Activated CD4-positive, alpha-beta T cell treated with anti-CD3 and anti-CD28 coated beads, Interleukin-2, Interleukin-6, amounts not matched to agents 100 ng/mL and 50 ng/mL, durations not matched to agents 16 hours and 8 hours (primary cell): Measurements from ENCODE around the gene THAP9.
"Not testable (repeated sequence)": the region's sequence is repeated elsewhere in the genome, so short reads cannot be mapped to it uniquely, and the experiment has no call there.

Experiments
- DNase-seq: peaks from one replicate; pipeline ENCODE4 v3.0.0-alpha.2; 2020

Gene THAP9

GRCh38 chr4:82898322-82899243 is 2.0 kb upstream of the THAP9 start:
- peak; percentile 10 for DNase-seq

- peak; percentile 8 for DNase-seq
Measured at GRCh38 chr4:82899374-82900065, 1.0 kb upstream of the THAP9 start.

- DNase-seq = no peak
Measured at GRCh38 chr4:82900066-82900410, 497 bp upstream of the THAP9 start.

- DNase-seq = no peak
Measured at GRCh38 chr4:82901183-82901718, 716 bp downstream of the THAP9 start.

- peak; percentile 59 for DNase-seq
Measured at GRCh38 chr4:82903737-82904136, 3.2 kb downstream of the THAP9 start.

- peak; percentile 88 for DNase-seq
Measured at GRCh38 chr4:82905205-82905604, 4.7 kb downstream of the THAP9 start.

- DNase-seq = no peak
Measured at GRCh38 chr4:82906469-82906868, 5.9 kb downstream of the THAP9 start.

- no peak for DNase-seq
Measured at GRCh38 chr4:82909326-82909725, 8.8 kb downstream of the THAP9 start.

- no peak for DNase-seq
Measured at GRCh38 chr4:82913305-82913704, 12.8 kb downstream of the THAP9 start.

GRCh38 chr4:82913968-82914367 is 13.4 kb downstream of the THAP9 start:
- not testable (repeated sequence) for DNase-seq

GRCh38 chr4:82918091-82918490 is 17.6 kb downstream of the THAP9 start:
- DNase-seq = no peak

GRCh38 chr4:82919386-82919785 is 18.9 kb downstream of the THAP9 start:
- no peak for DNase-seq

GRCh38 chr4:82921795-82922194 is 21.3 kb downstream of the THAP9 start:
- DNase-seq = no peak

- no peak for DNase-seq
Measured at GRCh38 chr4:82930848-82931755, 30.6 kb downstream of the THAP9 start.

GRCh38 chr4:82934441-82934840 is 33.9 kb downstream of the THAP9 start:
- no peak for DNase-seq

GRCh38 chr4:82939414-82939813 is 38.9 kb downstream of the THAP9 start:
- DNase-seq = no peak

- no peak for DNase-seq
Measured at GRCh38 chr4:82947498-82947897, 47.0 kb downstream of the THAP9 start.

GRCh38 chr4:82948647-82949204 is 48.2 kb downstream of the THAP9 start:
- no peak for DNase-seq

GRCh38 chr4:82951196-82951595 is 50.7 kb downstream of the THAP9 start:
- no peak for DNase-seq

GRCh38 chr4:82954212-82954611 is 53.7 kb downstream of the THAP9 start:
- DNase-seq = no peak

- DNase-seq = peak; percentile 11
Measured at GRCh38 chr4:82957045-82957444, 56.5 kb downstream of the THAP9 start.

GRCh38 chr4:82965763-82966162 is 65.2 kb downstream of the THAP9 start:
- DNase-seq = no peak

- DNase-seq = no peak
Measured at GRCh38 chr4:82968972-82969371, 68.4 kb downstream of the THAP9 start.
